Smooth muscle cell (in vitro differentiated cells): ENCODE data around the gene BOC. TPM values are rescaled to one million over a fixed set of nuclear protein-coding genes. Genes with fewer than 3 reads are reported as not detected.

Experiments
- DNase-seq: peaks from one replicate; lab custom pipeline; 2025; ENCODE audit not compliant: unreplicated experiment; lab: John Stamatoyannopoulos, UW
- H2AFZ ChIP-seq: fragments of 200-600 bp; sonication (generic); 2 replicates; pipeline ENCODE4 v1.6.0; 2016; ENCODE audit warnings: antibody characterized with exemption, low read depth, mild to moderate bottlenecking
- H3F3A ChIP-seq: fragments of 200-600 bp; sonication (generic); 2 replicates; pipeline ENCODE4 v1.6.0; 2017; ENCODE audit warnings: antibody characterized with exemption, low read depth
- H3K27ac ChIP-seq: fragments of 200-600 bp; sonication (generic); 2 replicates; pipeline ENCODE4 v1.5.1; 2016; ENCODE audit warnings: low read depth, mild to moderate bottlenecking
- H3K27me3 ChIP-seq: fragments of 200-600 bp; sonication (generic); 2 replicates; pipeline ENCODE4 v1.6.1; 2016; ENCODE audit warnings: low read depth, mild to moderate bottlenecking
- H3K36me3 ChIP-seq: fragments of 200-600 bp; sonication (generic); 2 replicates; pipeline ENCODE4 v1.5.1; 2016; ENCODE audit warnings: low read depth
- H3K4me1 ChIP-seq: fragments of 200-600 bp; sonication (generic); 2 replicates; pipeline ENCODE4 v1.5.1; 2016; ENCODE audit warnings: low read depth
- H3K4me2 ChIP-seq: fragments of 200-600 bp; sonication (generic); 2 replicates; pipeline ENCODE4 v1.6.0; 2016; ENCODE audit warnings: mild to moderate bottlenecking
- H3K4me3 ChIP-seq: fragments of 200-600 bp; sonication (generic); 2 replicates; pipeline ENCODE4 v1.5.1; 2016; ENCODE audit warnings: mild to moderate bottlenecking
- H3K79me2 ChIP-seq: fragments of 200-600 bp; sonication (generic); 2 replicates; pipeline ENCODE4 v1.6.0; 2016; ENCODE audit warnings: low read depth, mild to moderate bottlenecking
- H3K9ac ChIP-seq: fragments of 200-600 bp; sonication (generic); 2 replicates; pipeline ENCODE4 v1.6.0; 2016; ENCODE audit warnings: low read depth
- H3K9me3 ChIP-seq: fragments of 200-600 bp; sonication (generic); replicated peaks from 2 replicates; pipeline ENCODE4 v1.5.1; 2016; ENCODE audit warnings: low read depth
- H4K20me1 ChIP-seq: fragments of 200-600 bp; sonication (generic); 2 replicates; pipeline ENCODE4 v1.6.0; 2016; ENCODE audit warnings: low read depth
- CTCF ChIP-seq: fragments of 200-600 bp; sonication (generic); IDR thresholded peaks from 2 replicates; pipeline ENCODE4 v1.5.1; 2017; ENCODE audit warnings: borderline replicate concordance, mild to moderate bottlenecking, antibody characterized with exemption; ENCODE audit not compliant: insufficient read depth, poor library complexity, severe bottlenecking
- WGBS: methylation state at CpG from one replicate; pipeline ENCODE4 v1.1.7; 2016; ENCODE audit warnings: low lambda C conversion rate; 5-methylcytosine and 5-hydroxymethylcytosine counted together
- polyA plus RNA-seq: library from polyadenylated mRNA; unstranded; fragments of >200 nt; fragmentation: Nextera tagmentation; extraction: Ambion mirVana; gene quantifications from 2 replicates; pipeline ENCODE4 v1.2.1, GENCODE V29; 2016
- total RNA-seq: library from RNA; depleted of rRNA; stranded (reverse); fragments of >200 nt; gene quantifications from 2 replicates; pipeline ENCODE4 v1.2.3, GENCODE V29; 2014

BOC gene
- total and polyA plus RNA-seq, 2 experiments from 2014 or later = 19.5 to 31.2 TPM

GRCh38 chr3:113255854-113256615 is 44.7 kb downstream of the BOC start:
- H3K4me2 ChIP-seq = no peak overlapping the region
- no peak overlapping the region for H3K9ac ChIP-seq

DNA sequence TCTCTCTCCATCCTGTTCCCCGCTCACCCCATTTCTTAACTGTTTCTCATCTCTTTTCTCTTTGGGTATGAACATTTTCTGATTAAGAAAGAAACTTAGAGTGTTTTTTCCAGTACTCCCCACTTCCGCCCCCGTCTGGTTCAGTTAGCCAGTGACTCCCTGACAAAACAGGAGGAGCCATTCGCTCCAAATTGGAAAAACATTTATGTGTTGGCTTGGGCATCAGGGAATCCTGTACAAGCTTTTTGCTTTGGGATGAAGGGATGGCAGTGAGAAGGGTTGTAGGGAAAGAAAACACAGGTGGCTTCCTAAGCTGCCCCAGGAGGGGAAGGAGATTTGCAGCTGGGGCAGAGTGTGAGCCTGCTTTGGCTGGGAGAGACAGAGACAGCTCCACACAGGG is 47.0 kb downstream of the BOC start:
- no peak for TF ChIP-seq CTCF
- Histone ChIP-seq H3K9me3 (no peaks in the 10 kb centered on the region), H3K9ac (no peak overlapping the region), H3K36me3 (peaks cover 3% of the 10 kb centered on the region), H4K20me1 (no peaks in the 10 kb centered on the region), H2AFZ (no peak overlapping the region), H3K4me2 (no peak overlapping the region), H3K79me2 (no peaks in the 10 kb centered on the region), H3K4me1 (peaks cover 10% of the 10 kb centered on the region), H3F3A (no peaks in the 10 kb centered on the region), H3K4me3 (no peak overlapping the region), H3K27ac (no peak overlapping the region), H3K27me3 (no peaks in the 10 kb centered on the region)
- no peak for DNase-seq
- WGBS = 92% methylated on average over 4 of the region's 4 CpGs

More at GRCh38 chr3:113255854-113256615, 44.7 kb downstream of the BOC start:
- no peaks in the 10 kb centered on the region for H3K27me3 ChIP-seq
- no peak for DNase-seq
- no peak for TF ChIP-seq CTCF
- no peaks in the 10 kb centered on the region for H3K9me3 ChIP-seq
- no peak overlapping the region for H3K27ac ChIP-seq
- 94% methylated on average over 7 of the region's 7 CpGs for WGBS
- peaks cover 10% of the 10 kb centered on the region for H3K4me1 ChIP-seq
- H3K36me3 ChIP-seq = peaks cover 14% of the 10 kb centered on the region
- H4K20me1 ChIP-seq = no peaks in the 10 kb centered on the region
- H3K4me3 ChIP-seq = no peak overlapping the region
- H3K79me2 ChIP-seq = no peaks in the 10 kb centered on the region
- H3F3A ChIP-seq = no peaks in the 10 kb centered on the region
- no peak overlapping the region for H2AFZ ChIP-seq

- Histone ChIP-seq H3K9me3 (no peaks in the 10 kb centered on the region), H3K4me2 (no peak overlapping the region), H3K27ac (no peak overlapping the region), H3K36me3 (peaks cover 3% of the 10 kb centered on the region), H3K27me3 (no peaks in the 10 kb centered on the region), H3K4me1 (peaks cover 3% of the 10 kb centered on the region), H3K4me3 (no peak overlapping the region), H2AFZ (no peak overlapping the region), H3F3A (no peaks in the 10 kb centered on the region), H3K79me2 (no peaks in the 10 kb centered on the region), H3K9ac (no peak overlapping the region), H4K20me1 (no peaks in the 10 kb centered on the region)
- no peak for DNase-seq
- WGBS = 92% methylated on average over 2 of the region's 2 CpGs
- no peak for TF ChIP-seq CTCF
Observed at GRCh38 chr3:113259196-113259595, 47.8 kb downstream of the BOC start.

DNA sequence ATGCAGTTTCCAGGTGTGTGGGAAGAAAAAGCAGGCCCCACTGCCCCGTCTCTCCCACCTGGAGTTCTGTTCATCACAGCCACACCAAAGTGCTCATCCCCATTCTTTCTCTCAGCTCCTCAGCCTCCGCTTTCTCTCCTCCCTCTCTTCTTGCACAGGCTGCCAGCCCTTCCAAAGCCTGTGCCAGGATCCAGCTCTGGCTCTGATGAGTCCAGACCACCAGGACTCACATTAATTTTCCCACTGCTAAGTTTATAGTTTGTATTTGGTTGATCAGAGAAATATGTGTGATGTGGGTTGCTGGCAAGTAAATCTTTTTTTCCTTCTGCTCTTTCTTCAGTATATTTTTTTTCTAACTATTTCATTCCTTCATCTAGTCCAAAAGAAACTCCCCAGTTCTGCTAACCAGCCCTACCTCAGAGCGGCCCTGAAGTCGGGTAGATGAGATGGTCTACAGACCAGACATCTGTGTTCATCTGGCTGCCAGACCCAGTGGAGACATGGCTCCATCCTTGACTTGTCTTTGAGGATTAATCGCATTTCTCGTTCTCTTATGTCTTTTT is 49.8 kb downstream of the BOC start:
- no peak overlapping the region for H3K27ac ChIP-seq
- H4K20me1 ChIP-seq = no peaks in the 10 kb centered on the region
- H3K4me2 ChIP-seq = no peak overlapping the region
- H3K9ac ChIP-seq = no peak overlapping the region
- H3K4me3 ChIP-seq = no peak overlapping the region
- 97% methylated on average over 6 of the region's 6 CpGs for WGBS
- no peaks in the 10 kb centered on the region for H3F3A ChIP-seq
- no peaks in the 10 kb centered on the region for H3K27me3 ChIP-seq
- TF ChIP-seq CTCF = no peak
- H2AFZ ChIP-seq = no peak overlapping the region
- H3K36me3 ChIP-seq = no peaks in the 10 kb centered on the region
- H3K4me1 ChIP-seq = peaks cover 19% of the 10 kb centered on the region
- no peaks in the 10 kb centered on the region for H3K79me2 ChIP-seq
- H3K9me3 ChIP-seq = no peaks in the 10 kb centered on the region
- DNase-seq = no peak
